Fibroblast of skin of left biceps (primary cell): Measurements from ENCODE around the gene BARHL1.

ENCODE experiments used
- DNase-seq, 2 experiments: peaks; one replicate each; pipeline ENCODE4 v3.0.0-alpha.2; 2013; ENCODE audit warnings: low read depth in 2 of 2

BARHL1 gene

DNA sequence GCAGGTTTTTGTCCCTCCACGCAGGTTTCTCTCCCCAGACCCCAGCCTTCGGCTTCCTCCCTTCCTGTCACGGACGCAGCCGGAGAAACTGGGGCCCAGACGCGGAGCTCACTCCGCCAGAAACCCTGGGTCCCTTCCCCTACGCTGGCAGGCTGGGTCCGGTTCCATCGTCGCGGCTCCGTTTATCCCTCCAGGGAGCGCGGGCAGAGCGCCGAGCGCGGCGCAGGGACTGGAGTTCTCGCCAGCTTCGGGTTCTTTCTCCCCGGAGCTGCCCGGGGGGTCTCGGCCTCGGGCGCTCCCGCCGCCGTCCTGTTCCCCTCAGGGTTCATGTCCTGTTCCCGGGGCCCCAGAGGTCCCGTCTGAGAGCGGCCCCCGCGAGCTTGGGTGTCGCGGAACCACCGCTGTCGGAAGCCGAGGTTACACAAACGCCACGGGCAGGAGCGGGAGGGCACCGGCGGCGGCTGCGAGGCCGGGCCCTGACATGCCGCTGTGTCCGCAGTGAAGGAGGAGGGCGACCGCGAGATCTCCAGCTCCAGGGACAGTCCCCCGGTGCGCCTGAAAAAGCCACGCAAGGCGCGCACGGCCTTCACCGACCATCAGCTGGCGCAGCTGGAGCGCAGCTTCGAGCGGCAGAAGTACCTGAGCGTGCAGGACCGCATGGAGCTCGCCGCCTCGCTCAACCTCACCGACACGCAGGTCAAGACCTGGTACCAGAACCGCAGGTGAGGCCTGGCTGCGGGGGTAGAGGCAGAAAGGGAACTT is 4.6 kb downstream of the BARHL1 start:
- no peak for DNase-seq

DNA sequence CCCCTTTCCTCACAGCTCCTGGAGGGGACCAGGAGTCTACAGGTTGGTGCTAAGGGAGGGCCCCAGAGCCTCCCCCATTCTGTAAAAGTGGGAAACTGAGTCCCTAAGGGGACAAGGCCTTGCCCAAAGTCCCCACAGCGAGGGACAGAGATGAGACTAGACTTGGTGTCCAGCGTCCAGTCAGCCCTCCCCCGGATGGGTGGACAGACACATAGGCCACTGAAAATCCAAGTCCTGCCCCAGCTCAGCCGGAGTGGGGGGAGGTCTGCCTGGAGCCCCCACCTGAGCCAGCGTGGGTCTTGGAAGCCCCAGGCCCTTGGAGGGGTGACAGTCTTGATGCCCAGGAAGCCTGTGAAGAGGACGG is 5.2 kb downstream of the BARHL1 start:
- no peak for DNase-seq

GRCh38 chr9:132588098-132588497 is 5.7 kb downstream of the BARHL1 start:
- no peak for DNase-seq

- no peak for DNase-seq
Observed at GRCh38 chr9:132588501-132589147, 6.2 kb downstream of the BARHL1 start.

GRCh38 chr9:132589148-132590036 is 7.0 kb downstream of the BARHL1 start:
- no peak for DNase-seq

- no peak for DNase-seq
Observed at GRCh38 chr9:132590037-132590317, 7.6 kb downstream of the BARHL1 start.

- DNase-seq = no peak
Observed at GRCh38 chr9:132590318-132591182, 8.1 kb downstream of the BARHL1 start.

DNA sequence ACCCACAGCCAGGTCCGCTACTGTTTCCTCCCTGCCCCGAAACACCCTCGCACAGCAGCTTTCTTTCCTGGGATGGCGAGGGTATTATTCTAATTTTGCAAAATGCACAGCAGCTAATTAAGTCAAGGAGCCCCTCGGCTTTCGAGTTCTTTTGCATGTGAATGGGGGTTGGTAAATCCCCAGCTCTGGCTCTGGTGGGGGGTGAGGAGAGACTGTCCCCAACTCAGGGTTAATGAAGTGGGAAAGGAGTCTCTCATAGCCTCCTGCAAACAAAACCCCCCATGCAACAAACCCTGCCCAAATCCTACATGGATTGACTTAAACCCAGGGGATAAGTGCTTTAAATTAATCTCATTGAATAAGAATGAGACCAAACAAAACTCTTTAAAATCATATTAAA is 8.8 kb downstream of the BARHL1 start:
- no peak for DNase-seq

DNA sequence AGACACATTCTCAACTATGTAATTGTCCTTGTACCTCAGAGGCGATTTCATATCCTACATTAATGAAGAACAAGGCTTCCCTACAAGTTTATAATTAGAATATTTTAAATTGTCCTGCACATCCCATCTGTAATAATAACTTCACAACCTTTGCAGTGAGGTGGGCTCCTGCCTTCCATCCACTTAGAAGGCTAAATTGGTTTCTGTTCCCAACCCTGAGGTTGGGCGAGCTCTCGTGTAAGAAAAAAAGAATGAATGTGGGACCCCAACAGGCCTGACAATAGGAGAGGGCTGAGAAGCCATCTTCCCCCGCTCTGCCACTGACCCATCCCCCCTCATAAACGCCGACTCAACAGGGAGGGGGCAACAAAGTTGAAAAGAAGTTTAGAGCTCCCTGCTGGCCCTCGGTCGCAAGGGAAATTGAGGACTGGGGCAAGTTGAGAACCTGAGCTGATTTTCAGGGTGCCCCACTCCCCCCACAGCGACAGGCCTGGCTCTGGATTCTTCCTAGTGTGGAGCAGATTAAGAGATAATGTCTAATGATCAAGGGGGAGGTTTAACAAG is 9.4 kb downstream of the BARHL1 start:
- DNase-seq = no peak

- DNase-seq = no peak
Observed at GRCh38 chr9:132592451-132592850, 10.0 kb downstream of the BARHL1 start.

- DNase-seq = no peak
Observed at GRCh38 chr9:132594412-132594811, 12.0 kb downstream of the BARHL1 start.

GRCh38 chr9:132595319-132595718 is 12.9 kb downstream of the BARHL1 start:
- DNase-seq = no peak

DNA sequence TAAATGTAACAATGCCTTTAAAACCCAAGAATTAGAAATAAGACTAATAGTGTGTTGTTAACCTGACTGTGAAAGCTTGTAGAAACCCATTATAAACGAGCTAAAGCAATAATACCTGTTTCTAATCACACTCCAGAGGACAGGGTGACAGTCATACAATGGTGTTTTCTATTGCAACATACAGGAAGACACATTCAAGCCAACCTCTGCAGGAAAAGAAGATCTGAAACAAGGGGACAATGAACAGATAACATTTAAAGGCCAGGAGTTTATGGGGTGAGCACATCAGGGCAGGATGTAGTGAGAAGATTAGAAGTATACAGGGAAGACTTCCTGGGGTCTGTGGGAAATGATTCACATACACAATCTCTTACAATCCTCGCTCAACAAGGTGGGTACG is 13.8 kb downstream of the BARHL1 start:
- no peak for DNase-seq

DNA sequence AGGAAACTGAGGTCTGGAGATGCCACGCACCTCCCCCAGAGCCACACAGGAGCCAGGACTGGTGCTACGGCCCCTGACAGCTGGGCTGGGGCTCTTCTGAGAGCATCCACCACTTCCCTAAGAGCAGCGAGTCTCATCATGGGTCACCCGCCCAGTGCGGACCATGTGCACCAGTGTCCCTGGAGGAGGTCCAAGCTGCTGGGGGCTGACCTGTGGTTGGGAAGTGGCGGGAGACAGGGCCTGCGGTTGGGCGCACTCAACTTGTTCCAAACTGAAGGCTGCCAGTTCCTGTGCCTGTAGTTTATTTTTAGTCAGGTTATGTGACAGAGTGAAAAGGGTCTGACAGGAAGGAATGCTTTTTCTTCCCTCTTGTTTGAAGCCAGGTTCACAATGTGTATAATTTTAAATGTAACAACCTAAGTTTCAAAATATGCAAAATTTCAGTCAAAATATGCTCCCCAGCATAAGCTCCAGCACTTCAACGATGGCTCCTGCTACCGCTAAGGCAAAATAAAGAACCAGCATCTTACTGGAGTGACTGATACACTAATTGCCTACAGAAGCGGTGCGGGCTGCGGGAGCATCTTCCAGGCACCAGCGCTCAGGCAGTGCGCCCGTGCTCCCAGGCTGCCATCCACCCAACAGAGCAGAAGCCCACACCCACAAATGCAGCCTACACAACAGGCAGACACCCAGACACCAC is 14.8 kb downstream of the BARHL1 start:
- DNase-seq = no peak

DNA sequence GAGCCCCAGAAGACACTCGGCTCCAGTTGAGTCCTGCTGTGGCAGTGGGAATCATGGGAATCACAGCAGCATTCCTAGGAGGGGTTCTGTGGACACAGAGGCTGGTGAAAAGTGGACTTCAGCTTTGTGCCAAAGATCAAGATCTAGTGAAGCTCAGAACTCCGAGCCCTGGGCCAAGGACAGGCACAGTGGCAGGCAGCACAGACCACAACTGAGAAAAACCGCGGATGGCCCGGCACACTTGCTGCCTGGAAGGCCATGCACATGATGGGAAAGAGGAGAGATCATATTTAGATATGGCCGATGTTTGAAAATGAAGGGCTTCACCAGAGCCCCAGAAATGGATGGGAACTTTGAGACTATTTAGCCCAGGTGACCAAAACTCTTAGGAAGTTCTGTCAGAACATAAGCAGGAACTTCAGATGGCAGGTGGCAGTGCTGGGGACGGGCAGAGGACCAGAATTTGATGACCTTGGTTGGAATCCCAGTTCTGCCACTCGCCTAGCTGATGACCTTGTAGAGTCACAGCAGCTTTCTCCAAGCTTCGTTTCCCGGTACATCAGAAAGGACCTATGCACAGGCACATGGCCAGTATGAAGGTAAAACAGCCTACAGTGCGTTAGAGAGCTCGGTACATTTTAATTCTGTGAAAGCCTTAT is 18.0 kb downstream of the BARHL1 start:
- DNase-seq = no peak

DNA sequence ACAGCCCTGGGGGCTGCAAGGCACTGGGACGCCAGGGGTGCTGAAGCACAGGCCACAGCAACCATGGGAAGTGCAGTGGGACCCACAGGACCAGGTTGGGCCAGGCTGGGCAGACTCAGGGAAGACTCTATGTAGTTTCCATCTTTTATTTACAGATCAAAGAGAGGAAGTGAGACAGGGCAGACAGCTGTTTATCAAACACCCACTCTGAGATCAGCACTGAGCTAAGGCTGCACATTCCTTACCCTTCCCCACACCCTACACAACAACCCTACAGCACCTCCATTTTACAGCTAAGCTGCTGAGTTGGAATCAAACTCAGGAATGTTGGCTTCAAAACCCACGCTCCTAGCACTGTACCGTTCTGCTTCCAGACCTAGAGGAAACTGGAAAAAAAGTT is 19.8 kb downstream of the BARHL1 start:
- DNase-seq = no peak

DNA sequence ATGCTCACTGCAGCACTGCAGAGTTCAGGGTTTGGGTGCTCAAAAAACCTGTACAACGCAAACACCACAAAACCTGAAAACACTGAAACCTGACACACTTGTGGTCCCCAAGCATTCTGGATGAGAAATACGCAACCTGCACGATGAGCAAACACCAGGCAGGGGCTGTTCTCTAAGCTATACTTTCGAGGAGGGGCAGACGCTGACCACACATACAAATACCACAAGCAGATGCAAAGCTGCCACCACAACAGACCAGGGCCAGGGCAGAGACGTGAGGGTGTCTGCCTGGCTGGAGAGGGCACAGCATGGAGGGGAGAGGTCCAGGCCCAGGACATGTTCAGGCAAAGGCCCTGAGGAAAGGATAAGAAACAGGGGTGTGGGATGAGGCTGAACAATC is 23.0 kb downstream of the BARHL1 start:
- DNase-seq = no peak

GRCh38 chr9:132606066-132606465 is 23.7 kb downstream of the BARHL1 start:
- no peak for DNase-seq

DNA sequence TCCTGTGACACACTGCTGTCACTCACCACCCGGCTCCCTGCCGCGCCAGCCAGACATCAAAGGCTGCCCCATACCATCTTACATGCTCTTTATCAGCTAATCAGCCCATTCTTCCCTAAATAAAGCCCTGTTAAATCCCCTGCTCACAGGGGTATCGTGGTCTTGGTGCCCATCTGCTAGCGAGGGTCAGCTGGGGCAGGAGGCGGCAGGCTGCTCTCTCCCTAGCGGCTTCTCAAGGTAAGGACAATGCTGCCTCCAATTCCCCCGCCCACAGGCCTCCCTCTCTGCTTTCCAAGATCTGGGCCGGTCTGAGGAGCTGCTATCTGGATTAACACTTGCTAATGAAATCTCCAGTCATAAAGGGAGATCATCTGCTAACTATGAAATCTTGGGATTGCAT is 26.8 kb downstream of the BARHL1 start:
- no peak for DNase-seq

DNA sequence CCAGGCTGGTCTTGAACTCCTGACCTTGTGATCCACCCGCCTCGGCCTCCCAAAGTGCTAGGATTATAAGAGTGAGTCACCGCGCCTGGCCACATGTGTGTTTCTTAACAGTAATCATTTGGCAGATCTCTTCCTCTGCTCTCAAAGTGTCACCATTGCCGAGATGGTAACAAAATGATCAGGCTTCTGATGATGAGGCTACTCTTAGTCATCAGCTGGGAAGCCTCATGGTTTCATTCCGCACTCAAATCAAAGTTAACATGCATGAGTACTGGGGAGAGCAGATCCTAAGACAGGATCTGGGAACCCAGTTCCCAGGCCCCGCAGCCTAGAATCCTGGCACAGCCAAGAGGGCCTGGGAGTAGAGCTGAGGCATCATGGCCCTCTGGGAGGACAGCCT is 27.4 kb downstream of the BARHL1 start:
- peak; percentile 55 to 60 for DNase-seq
